Endothelial cell (in vitro differentiated cells): ENCODE measurements around the gene ZNF518B. TPM values are rescaled to one million over a fixed set of nuclear protein-coding genes. Genes with fewer than 3 reads are reported as not detected.

ENCODE experiments used
- DNase-seq: peaks from one replicate; pipeline ENCODE4 v3.0.0; 2021; ENCODE audit warnings: low spot score
- H3K27ac Mint-ChIP-seq: one replicate; pipeline ENCODE4 v1.8.0; 2021; ENCODE audit warnings: mixed read lengths, inconsistent platforms; ENCODE audit not compliant: unreplicated experiment
- H3K27me3 Mint-ChIP-seq: one replicate; pipeline ENCODE4 v1.8.0; 2021; ENCODE audit warnings: mild to moderate bottlenecking, moderate library complexity, mixed read lengths, inconsistent platforms; ENCODE audit not compliant: unreplicated experiment
- H3K36me3 Mint-ChIP-seq: one replicate; pipeline ENCODE4 v1.8.0; 2021; ENCODE audit warnings: mild to moderate bottlenecking, low read depth, mixed read lengths, inconsistent platforms; ENCODE audit not compliant: unreplicated experiment
- H3K4me1 Mint-ChIP-seq: one replicate; pipeline ENCODE4 v1.8.0; 2021; ENCODE audit warnings: mild to moderate bottlenecking, mixed read lengths, inconsistent platforms; ENCODE audit not compliant: unreplicated experiment
- H3K4me3 Mint-ChIP-seq: one replicate; pipeline ENCODE4 v1.8.0; 2021; ENCODE audit warnings: mild to moderate bottlenecking, mixed read lengths, inconsistent platforms; ENCODE audit not compliant: unreplicated experiment
- H3K9me3 Mint-ChIP-seq: one replicate; pipeline ENCODE4 v1.8.0; 2021; ENCODE audit warnings: mixed read lengths, inconsistent platforms; ENCODE audit not compliant: unreplicated experiment
- total RNA-seq: library from RNA; stranded (reverse); fragmentation: NEBNext Ultra II Directional; extraction: Animal tissue kit (Norgen Biotek cat#: 25700); gene quantifications from one replicate; pipeline ENCODE4 v1.2.1, GENCODE V29; 2021; ENCODE audit not compliant: unreplicated experiment
- TF ChIP-seq, protein P1 (sequence below): fragments of 200-600 bp; sonication (generic); IDR thresholded peaks from one replicate; pipeline ENCODE4 v1.5.0; 2021; ENCODE audit warnings: antibody characterized with exemption; ENCODE audit not compliant: unreplicated experiment

ZNF518B gene
- total RNA-seq, 1 donor from 2014 or later: 44.0 TPM

- DNase-seq: no peak
- Mint-ChIP-seq H3K27me3 (peaks cover 19% of the 10 kb centered on the region), H3K9me3 (peaks cover 4% of the 10 kb centered on the region), H3K27ac (no peak overlapping the region), H3K4me3 (no peak overlapping the region), H3K4me1 (peaks cover 8% of the 10 kb centered on the region), H3K36me3 (peaks cover 10% of the 10 kb centered on the region)
- TF ChIP-seq, protein P1, sequence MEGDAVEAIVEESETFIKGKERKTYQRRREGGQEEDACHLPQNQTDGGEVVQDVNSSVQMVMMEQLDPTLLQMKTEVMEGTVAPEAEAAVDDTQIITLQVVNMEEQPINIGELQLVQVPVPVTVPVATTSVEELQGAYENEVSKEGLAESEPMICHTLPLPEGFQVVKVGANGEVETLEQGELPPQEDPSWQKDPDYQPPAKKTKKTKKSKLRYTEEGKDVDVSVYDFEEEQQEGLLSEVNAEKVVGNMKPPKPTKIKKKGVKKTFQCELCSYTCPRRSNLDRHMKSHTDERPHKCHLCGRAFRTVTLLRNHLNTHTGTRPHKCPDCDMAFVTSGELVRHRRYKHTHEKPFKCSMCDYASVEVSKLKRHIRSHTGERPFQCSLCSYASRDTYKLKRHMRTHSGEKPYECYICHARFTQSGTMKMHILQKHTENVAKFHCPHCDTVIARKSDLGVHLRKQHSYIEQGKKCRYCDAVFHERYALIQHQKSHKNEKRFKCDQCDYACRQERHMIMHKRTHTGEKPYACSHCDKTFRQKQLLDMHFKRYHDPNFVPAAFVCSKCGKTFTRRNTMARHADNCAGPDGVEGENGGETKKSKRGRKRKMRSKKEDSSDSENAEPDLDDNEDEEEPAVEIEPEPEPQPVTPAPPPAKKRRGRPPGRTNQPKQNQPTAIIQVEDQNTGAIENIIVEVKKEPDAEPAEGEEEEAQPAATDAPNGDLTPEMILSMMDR: no peak
These were observed 5.7 kb upstream of the ZNF518B start for GRCh38 chr4:10462876-10463275.

DNA sequence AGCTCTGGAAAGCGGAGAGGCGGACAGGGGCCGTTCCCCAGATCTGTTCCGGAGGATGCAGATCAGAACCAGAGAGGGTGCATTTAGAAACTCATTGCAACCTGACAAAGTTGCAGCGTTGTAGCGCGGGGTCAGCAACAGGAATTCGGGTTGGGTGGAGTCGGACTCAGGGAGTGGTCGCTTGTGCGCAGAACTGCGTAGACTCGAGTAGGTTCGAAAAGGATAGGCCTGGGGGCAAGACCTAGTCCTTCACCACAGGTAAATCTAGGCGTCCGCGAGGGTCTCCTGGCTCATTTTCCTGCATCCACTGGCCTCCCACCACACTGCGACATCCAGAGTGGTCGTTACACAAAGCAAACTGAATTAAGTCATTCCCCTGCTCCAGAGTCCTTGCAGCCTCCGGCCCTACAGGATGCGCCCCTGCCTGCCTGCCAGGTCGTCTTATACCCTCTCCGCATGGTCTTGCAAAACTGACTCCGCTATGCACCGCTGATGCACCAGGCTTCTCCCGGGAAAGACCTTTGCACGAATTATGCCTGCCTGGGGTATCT, 4.7 kb upstream of the ZNF518B start:
- DNase-seq: no peak
- TF ChIP-seq, protein P1: no peak
- peaks cover 21% of the 10 kb centered on the region for H3K27me3 Mint-ChIP-seq
- peaks cover 11% of the 10 kb centered on the region for H3K4me1 Mint-ChIP-seq
- H3K9me3 Mint-ChIP-seq: peaks cover 5% of the 10 kb centered on the region
- peak overlapping the region; percentile 91 for H3K4me3 Mint-ChIP-seq
- H3K36me3 Mint-ChIP-seq: peaks cover 10% of the 10 kb centered on the region
- no peak overlapping the region for H3K27ac Mint-ChIP-seq

DNA sequence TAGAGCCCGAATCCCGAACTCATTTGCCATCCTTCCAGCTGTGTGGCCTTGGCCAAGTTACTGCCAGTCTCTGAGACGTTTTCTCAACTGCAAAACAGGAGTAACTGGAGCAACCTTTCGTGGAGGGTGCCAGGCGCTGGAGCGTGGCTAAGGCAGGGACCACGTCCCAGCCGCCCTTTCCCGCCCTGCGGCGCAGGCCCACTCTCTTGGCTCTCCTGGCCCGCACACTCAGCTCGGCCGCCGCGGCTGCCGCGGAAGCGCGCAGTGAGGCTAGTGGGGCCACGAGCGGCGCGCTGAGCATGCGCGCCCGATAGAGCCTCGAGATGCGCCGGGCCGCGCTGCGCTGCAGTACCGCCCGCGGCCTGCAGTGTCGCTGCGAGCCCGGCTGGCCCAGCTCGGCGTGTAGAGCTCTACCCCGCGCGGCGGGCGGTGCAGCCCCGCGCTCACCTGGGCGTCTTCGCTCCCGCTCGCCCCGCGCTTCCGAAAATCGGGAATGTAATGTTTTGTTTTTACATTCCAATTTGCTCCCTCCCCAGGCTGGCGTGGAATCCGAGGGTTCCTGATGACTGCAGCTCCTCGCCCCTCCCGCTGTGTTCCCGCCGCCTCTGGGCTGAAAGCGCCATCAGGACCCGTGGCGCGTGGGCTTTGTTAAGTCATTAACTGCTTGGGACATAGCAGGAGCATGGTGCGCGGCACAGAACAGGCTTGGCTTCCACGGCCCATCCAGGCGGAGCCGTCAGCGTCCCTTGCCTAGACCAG, 4.0 kb upstream of the ZNF518B start:
- TF ChIP-seq, protein P1: peak; percentile 98
- DNase-seq: peak; percentile 84
- peaks cover 22% of the 10 kb centered on the region for H3K27me3 Mint-ChIP-seq
- peak overlapping the region; percentile 91 for H3K4me3 Mint-ChIP-seq
- H3K4me1 Mint-ChIP-seq: peaks cover 12% of the 10 kb centered on the region
- H3K27ac Mint-ChIP-seq: no peak overlapping the region
- peaks cover 10% of the 10 kb centered on the region for H3K36me3 Mint-ChIP-seq
- peaks cover 5% of the 10 kb centered on the region for H3K9me3 Mint-ChIP-seq

DNA sequence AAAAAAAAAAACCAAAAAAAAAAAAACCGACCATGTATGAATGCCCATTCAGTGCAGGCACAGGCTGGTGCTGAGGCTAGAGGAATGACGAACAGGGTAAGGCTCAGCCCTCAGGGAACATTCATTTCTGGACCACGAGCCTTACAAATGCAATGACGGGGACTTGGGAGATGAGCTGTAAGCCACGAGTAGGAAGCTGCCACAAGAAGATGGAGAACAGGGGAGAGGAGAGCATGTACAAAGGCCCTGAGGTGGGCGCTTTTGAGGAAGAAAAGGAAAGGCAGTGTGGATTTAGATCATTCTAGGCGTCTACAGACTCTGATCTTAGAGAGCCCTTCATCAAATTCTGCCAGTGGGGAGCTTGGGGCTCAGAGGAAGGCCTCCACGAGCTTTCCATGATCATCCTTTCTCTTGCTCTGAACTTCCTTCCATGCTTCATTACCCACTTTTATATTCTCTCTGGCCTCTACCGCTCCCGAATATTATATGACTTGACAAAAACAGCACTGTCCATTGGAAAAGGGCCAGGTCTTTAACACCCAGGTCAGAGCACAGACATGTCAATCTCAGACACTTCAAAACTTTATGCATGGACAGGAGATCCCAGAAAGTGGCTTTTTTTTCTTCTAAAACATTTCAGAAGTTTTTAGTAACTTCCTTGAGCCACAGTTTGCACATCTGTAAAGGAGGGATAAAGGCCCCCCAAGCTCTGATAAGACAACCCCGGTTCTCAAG, 3.3 kb upstream of the ZNF518B start:
- peaks cover 10% of the 10 kb centered on the region for H3K36me3 Mint-ChIP-seq
- DNase-seq: no peak
- peaks cover 18% of the 10 kb centered on the region for H3K4me1 Mint-ChIP-seq
- peak overlapping the region; percentile 10 for H3K4me3 Mint-ChIP-seq
- TF ChIP-seq, protein P1: no peak
- H3K27me3 Mint-ChIP-seq: peaks cover 24% of the 10 kb centered on the region
- H3K9me3 Mint-ChIP-seq: peaks cover 5% of the 10 kb centered on the region
- peak overlapping the region; percentile 33 for H3K27ac Mint-ChIP-seq
